ENCODE measurements around the gene EGFR.

The EGFR gene

DNA sequence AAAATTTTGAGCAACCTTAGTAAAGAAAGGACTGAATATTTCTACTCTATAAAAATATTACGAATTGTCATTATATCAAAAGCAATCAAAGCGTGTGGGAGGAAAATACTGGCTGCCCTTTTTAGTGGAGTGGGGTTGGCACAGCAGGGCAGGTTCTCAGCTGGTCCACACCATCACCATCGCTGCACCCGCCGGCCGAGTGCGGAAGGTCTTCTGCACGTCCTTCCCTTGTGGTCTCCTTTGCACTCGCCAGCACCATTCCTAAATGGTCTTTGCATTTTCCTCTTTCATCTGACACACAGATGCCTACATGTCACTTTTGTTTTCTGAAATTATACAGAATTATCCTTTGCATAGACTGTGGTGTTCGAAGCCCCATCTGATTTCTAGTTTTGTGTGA, 229.7 kb downstream of the EGFR start:
- H3K36me3 ChIP-seq, result no peaks in the 10 kb centered on the region
- H3K27me3 ChIP-seq, result no peaks in the 10 kb centered on the region
- no peaks in the 10 kb centered on the region; the same call in 1 of the 2 replicates for H3K4me1 ChIP-seq
- no peak overlapping the region for H3K4me3 ChIP-seq (ENCODE audit: low read depth, low read length)
- no peaks in the 10 kb centered on the region for H3K9me3 ChIP-seq
- TF ChIP-seq, protein P1, sequence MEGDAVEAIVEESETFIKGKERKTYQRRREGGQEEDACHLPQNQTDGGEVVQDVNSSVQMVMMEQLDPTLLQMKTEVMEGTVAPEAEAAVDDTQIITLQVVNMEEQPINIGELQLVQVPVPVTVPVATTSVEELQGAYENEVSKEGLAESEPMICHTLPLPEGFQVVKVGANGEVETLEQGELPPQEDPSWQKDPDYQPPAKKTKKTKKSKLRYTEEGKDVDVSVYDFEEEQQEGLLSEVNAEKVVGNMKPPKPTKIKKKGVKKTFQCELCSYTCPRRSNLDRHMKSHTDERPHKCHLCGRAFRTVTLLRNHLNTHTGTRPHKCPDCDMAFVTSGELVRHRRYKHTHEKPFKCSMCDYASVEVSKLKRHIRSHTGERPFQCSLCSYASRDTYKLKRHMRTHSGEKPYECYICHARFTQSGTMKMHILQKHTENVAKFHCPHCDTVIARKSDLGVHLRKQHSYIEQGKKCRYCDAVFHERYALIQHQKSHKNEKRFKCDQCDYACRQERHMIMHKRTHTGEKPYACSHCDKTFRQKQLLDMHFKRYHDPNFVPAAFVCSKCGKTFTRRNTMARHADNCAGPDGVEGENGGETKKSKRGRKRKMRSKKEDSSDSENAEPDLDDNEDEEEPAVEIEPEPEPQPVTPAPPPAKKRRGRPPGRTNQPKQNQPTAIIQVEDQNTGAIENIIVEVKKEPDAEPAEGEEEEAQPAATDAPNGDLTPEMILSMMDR (IDR thresholded peaks at IDR 0.05; ENCODE audit: low read depth, low read length), result no peak
- no peak for DNase-seq

DNA sequence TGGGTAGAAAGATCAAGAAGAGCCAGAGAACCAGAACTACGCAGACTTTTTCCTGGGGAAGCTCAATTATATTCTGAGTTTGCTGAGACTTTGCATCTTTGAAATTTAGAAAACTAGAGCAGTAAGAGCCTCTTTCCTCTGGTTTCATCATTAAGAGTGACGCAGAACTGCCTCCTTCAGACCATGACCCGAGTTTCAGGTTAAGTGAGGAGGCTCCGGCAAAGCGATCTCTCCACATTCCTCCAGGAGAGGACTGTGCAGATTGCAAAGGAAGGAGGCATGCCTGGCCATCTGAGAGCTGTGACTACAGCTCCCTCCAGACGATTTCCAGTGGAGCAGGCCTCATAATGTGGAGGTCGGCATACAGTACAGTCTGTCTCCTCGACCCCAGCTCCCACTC, 230.5 kb downstream of the EGFR start:
- Histone ChIP-seq H3K36me3 (no peaks in the 10 kb centered on the region), H3K4me1 (peaks cover 2% of the 10 kb centered on the region), H3K4me3 (ENCODE audit: low read depth, low read length) (no peak overlapping the region), H3K9me3 (no peaks in the 10 kb centered on the region), H3K27me3 (no peaks in the 10 kb centered on the region)
- TF ChIP-seq, protein P1 (IDR thresholded peaks at IDR 0.05; ENCODE audit: low read depth, low read length), result no peak
- DNase-seq, result no peak

DNA sequence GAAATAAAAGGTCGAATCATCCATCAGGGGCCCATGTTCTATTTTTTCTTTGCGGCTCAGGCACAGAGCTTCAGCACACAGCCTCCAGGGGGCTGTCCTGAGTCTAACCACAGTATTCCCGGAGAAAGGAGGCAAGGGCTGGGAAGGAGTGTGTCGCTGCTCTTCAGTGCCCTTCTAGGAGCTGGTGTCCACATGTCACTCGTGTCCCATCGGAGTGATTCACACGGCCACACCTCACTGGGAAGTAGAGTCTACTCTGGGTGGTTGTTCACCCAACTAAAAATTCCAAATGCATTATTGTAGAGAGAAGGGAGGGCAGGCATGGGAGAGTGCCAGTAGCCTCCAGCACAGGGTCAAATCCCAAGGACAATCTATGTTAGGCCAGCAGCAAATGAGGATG, 231.5 kb downstream of the EGFR start:
- DNase-seq, result peak; percentile 46
- H3K9me3 ChIP-seq, result no peaks in the 10 kb centered on the region
- H3K4me1 ChIP-seq, result peaks cover 5% of the 10 kb centered on the region
- no peaks in the 10 kb centered on the region for H3K27me3 ChIP-seq
- H3K36me3 ChIP-seq, result no peaks in the 10 kb centered on the region
- TF ChIP-seq, protein P1 (IDR thresholded peaks at IDR 0.05; ENCODE audit: low read depth, low read length), result peak; percentile 76
- no peak overlapping the region for H3K4me3 ChIP-seq (ENCODE audit: low read depth, low read length)

DNA sequence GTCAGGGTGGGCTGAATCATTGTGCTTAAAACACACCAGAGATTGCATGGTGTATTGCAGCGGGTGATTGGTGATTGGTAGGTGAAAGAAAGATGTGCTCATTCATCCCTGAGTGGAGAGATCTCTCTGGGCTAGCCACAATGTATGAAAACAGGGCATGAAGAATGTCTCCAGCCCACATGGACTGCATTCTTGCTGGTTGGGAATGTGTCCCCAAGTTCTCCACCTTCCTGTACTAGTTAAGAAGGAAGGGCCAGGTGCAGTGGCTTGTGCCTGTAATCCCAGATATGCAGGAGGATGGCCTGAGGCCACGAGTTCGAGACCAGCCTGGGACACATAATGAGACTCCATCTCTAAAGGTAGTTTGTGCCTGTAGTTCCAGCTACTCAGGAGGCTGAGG, 232.5 kb downstream of the EGFR start:
- Histone ChIP-seq H3K36me3 (no peaks in the 10 kb centered on the region), H3K27me3 (no peaks in the 10 kb centered on the region), H3K4me1 (peaks cover 5% of the 10 kb centered on the region), H3K4me3 (ENCODE audit: low read depth, low read length) (no peak overlapping the region), H3K9me3 (no peaks in the 10 kb centered on the region)
- TF ChIP-seq, protein P1 (IDR thresholded peaks at IDR 0.05; ENCODE audit: low read depth, low read length), result no peak
- DNase-seq, result no peak

DNA sequence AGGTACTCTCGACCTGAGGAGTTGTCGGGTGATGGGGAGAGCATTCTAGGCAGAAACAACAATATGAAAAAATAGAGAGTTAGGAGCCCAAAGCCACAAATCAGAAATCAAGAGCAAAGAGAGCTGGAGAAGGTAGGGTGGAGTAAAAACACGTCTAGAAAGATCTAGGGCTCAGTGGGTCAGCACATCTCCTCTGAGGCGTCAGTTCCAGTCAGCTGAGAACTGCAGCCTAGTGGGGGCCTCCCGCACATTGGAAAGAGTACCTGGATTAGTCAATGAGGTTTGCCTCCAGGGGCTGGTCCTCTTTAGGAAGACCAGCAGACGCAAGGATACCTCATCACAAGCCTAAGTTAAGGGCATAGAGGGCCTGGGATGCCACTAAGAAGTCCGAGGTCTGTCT, 233.1 kb downstream of the EGFR start:
- peaks cover 5% of the 10 kb centered on the region for H3K4me1 ChIP-seq
- DNase-seq, result no peak
- no peaks in the 10 kb centered on the region for H3K36me3 ChIP-seq
- H3K27me3 ChIP-seq, result no peaks in the 10 kb centered on the region
- no peak overlapping the region for H3K4me3 ChIP-seq (ENCODE audit: low read depth, low read length)
- TF ChIP-seq, protein P1 (IDR thresholded peaks at IDR 0.05; ENCODE audit: low read depth, low read length), result no peak
- H3K9me3 ChIP-seq, result no peaks in the 10 kb centered on the region

DNA sequence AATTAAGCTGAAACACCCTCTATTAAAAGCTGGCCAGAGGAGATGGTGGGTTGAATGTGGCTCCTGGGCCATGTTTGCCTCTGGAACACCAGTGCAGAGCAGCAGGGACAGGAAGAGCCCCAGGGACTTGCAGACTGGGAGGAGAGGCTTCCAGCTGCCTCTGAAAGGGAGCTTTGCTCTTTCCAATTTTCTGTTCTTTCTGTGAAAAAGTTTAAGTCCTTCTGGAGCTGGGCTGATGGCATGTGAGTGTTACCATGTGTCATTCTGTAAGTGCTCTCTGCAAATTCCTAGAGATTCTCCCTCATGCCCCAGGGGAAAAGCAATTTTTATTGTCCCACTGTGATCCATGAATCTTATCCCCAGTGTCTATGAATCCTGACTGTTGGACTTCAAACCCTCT, 233.6 kb downstream of the EGFR start:
- Histone ChIP-seq H3K4me3 (ENCODE audit: low read depth, low read length) (no peak overlapping the region), H3K27me3 (no peaks in the 10 kb centered on the region), H3K4me1 (peaks cover 5% of the 10 kb centered on the region), H3K9me3 (no peaks in the 10 kb centered on the region), H3K36me3 (no peaks in the 10 kb centered on the region)
- TF ChIP-seq, protein P1 (IDR thresholded peaks at IDR 0.05; ENCODE audit: low read depth, low read length), result no peak
- DNase-seq, result no peak
